Measurements from ENCODE around the gene RAPGEF1. TPM values are rescaled to one million over a fixed set of nuclear protein-coding genes. Genes with fewer than 3 reads are reported as not detected.

The RAPGEF1 gene
- total RNA-seq, 1 donor from 2014 or later = 57.9 TPM

DNA sequence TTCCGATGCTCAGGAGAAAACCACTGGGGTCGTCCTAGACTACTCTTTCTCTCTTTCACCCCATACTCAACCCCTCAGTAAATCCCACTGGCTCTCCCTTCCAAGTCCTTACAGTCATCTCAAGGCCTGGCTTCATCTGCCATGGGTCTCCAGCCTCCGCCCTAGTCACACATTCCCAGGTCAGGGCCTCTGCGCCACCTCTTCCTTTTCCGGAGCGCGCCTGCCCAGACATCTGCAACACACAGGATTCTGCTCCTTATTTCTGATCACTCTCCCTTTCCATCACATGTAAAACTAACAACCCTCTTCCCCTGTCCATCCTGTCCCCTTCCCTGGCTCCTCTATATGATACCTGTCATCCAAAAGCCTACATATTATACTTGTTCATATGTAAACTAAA lies 39.8 kb downstream of the RAPGEF1 start:
- Histone ChIP-seq H3K27me3 (no peaks in the 10 kb centered on the region), H3K36me3 (no peaks in the 10 kb centered on the region), H3K4me3 (no peak overlapping the region), H3K4me1 (peaks cover 76% of the 10 kb centered on the region), H3K9me3 (no peaks in the 10 kb centered on the region), H3K27ac (no peak overlapping the region)
- TF ChIP-seq, protein P1, sequence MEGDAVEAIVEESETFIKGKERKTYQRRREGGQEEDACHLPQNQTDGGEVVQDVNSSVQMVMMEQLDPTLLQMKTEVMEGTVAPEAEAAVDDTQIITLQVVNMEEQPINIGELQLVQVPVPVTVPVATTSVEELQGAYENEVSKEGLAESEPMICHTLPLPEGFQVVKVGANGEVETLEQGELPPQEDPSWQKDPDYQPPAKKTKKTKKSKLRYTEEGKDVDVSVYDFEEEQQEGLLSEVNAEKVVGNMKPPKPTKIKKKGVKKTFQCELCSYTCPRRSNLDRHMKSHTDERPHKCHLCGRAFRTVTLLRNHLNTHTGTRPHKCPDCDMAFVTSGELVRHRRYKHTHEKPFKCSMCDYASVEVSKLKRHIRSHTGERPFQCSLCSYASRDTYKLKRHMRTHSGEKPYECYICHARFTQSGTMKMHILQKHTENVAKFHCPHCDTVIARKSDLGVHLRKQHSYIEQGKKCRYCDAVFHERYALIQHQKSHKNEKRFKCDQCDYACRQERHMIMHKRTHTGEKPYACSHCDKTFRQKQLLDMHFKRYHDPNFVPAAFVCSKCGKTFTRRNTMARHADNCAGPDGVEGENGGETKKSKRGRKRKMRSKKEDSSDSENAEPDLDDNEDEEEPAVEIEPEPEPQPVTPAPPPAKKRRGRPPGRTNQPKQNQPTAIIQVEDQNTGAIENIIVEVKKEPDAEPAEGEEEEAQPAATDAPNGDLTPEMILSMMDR (IDR thresholded peaks at IDR 0.05) = no peak
- TF ChIP-seq POLR2AphosphoS5 (IDR thresholded peaks at IDR 0.05; ENCODE audit: insufficient read depth in 1 of 2, low read depth in 1 of 2) = no peak
- no peak for TF ChIP-seq POLR2A (IDR thresholded peaks at IDR 0.05)
- intact Hi-C loops (cut with DNase I) = no loop called here
- DNase-seq (ENCODE audit: extremely low spot score in 2 of 2) = no peak

DNA sequence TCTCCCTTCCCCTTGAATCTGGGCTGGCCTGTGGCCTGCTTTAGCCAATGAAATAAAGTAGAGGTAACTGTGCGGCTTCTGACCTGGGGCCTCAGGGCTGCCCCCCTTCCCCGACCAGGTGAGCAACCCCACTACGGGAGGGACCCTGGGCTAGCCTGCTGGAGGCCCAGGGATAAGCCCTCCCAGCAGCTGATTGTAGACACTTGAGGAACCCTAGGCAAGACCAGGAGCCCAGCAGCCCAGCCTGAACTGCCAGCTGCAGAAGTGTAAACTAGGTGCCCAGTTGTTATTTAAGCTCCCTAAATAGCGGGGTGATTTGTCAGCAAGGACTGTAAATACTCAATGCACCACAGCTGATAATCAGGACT lies 41.3 kb downstream of the RAPGEF1 start:
- Histone ChIP-seq H3K4me1 (peaks cover 63% of the 10 kb centered on the region), H3K36me3 (no peaks in the 10 kb centered on the region), H3K9me3 (no peaks in the 10 kb centered on the region), H3K27ac (peak overlapping the region; percentile 46), H3K27me3 (no peaks in the 10 kb centered on the region), H3K4me3 (no peak overlapping the region)
- peak in 1 of 2 donors; percentile 52 for DNase-seq (ENCODE audit: extremely low spot score in 2 of 2)
- intact Hi-C loops (cut with DNase I) = no loop called here
- TF ChIP-seq, protein P1 (IDR thresholded peaks at IDR 0.05) = no peak
- TF ChIP-seq POLR2A (IDR thresholded peaks at IDR 0.05) (no peak), POLR2AphosphoS5 (IDR thresholded peaks at IDR 0.05; ENCODE audit: insufficient read depth in 1 of 2, low read depth in 1 of 2) (no peak)

DNA sequence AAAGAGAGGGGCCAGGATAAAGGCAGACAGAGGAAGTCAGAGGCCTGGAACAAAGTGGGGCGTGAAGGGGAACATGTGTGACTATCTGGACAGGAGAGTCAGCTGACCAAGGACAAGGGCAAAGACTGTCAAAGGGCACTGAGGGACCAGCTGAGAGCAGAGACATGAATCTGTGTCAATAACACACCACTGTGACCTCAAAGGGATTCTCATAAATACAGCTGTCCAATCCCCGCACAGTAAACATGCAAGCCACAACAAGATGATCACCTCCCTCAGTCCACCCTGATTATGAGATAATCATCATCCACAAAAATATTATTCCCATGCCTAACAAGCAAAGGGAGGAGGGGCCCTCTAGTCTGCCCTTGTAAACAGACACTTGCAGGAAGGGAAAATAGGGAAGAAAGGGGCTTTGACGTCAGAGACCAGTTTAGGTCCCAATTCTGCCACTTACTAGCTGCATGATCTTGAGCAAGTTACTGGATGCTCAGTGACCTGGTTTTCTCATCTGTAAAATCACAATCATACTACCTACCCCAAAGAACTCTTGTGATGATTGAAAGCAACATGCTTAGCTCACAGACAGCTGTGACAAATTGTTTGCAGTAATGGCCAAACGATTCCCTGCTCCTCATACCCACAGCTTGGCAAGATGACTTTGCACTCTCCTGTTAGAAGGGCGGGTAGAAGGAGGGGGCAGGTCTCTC lies 41.8 kb downstream of the RAPGEF1 start:
- DNase-seq (ENCODE audit: extremely low spot score in 2 of 2) = peak in 1 of 2 donors; percentile 58
- Histone ChIP-seq H3K4me1 (peaks cover 63% of the 10 kb centered on the region), H3K4me3 (no peak overlapping the region), H3K36me3 (no peaks in the 10 kb centered on the region), H3K9me3 (no peaks in the 10 kb centered on the region), H3K27me3 (no peaks in the 10 kb centered on the region), H3K27ac (peak overlapping the region; percentile 46)
- intact Hi-C loops (cut with DNase I) = no loop called here
- TF ChIP-seq POLR2AphosphoS5 (IDR thresholded peaks at IDR 0.05; ENCODE audit: insufficient read depth in 1 of 2, low read depth in 1 of 2) (no peak), POLR2A (IDR thresholded peaks at IDR 0.05) (no peak)
- TF ChIP-seq, protein P1 (IDR thresholded peaks at IDR 0.05) = no peak

DNA sequence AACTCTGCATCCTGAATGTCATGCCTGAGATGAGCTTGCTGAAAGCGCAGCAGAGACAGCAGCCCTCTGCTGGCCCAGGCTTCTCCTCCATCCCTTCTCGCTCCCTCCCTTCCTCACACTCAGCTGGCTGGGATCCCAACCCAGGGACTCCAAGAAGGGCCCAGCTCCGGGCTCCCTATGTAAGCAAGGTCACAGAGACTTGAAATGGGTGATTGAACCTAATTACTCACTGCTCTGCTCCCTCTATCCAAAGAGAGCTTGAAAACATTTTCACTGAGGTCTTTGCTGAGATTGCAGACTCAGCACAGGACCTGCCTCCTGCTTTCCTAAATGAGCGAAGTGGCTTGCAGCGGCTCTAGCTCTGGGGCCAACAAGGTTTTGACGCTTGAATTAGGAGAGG lies 42.8 kb downstream of the RAPGEF1 start:
- no peaks in the 10 kb centered on the region for H3K27me3 ChIP-seq
- peak overlapping the region; percentile 46 for H3K27ac ChIP-seq
- H3K9me3 ChIP-seq = no peaks in the 10 kb centered on the region
- TF ChIP-seq, protein P1 (IDR thresholded peaks at IDR 0.05) = no peak
- peak in 1 of 2 donors; percentile 37 for TF ChIP-seq POLR2AphosphoS5 (IDR thresholded peaks at IDR 0.05; ENCODE audit: insufficient read depth in 1 of 2, low read depth in 1 of 2)
- H3K4me3 ChIP-seq = no peak overlapping the region
- intact Hi-C loops (cut with DNase I) = no loop called here
- no peak for DNase-seq (ENCODE audit: extremely low spot score in 2 of 2)
- no peaks in the 10 kb centered on the region for H3K36me3 ChIP-seq
- H3K4me1 ChIP-seq = peaks cover 66% of the 10 kb centered on the region

DNA sequence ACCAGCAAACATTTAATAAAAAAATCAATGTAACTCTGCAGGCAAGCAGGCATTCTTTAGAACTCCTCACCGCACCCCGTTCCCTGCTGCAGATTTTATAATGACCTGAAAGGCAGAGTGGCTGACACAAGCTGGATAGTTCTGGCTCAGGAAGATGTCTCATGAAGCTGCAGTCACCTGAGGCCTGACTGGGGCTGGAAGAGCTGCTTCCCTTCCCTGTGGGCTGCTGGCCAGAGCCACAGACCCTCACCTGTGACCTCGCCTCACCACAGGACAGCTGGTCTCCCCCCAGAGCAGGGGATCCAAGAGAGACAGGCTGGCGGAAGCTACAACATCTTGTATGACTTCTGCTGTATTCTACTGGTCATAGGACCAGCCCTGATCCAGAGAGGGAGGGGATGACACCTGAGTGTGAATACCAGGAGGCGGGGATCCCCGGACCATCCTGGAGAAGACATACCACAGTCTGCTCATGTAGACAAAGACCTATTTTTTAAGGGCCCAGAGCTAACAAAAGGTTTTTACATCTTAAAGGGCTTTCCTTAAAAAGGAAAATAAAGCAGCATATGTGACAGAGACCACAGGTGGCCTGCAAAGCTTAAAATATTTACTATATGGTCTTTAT lies 43.9 kb downstream of the RAPGEF1 start:
- H3K36me3 ChIP-seq = no peaks in the 10 kb centered on the region
- H3K9me3 ChIP-seq = no peaks in the 10 kb centered on the region
- peaks cover 71% of the 10 kb centered on the region for H3K4me1 ChIP-seq
- no peak for DNase-seq (ENCODE audit: extremely low spot score in 2 of 2)
- TF ChIP-seq, protein P1 (IDR thresholded peaks at IDR 0.05) = no peak
- no peak for TF ChIP-seq POLR2AphosphoS5 (IDR thresholded peaks at IDR 0.05; ENCODE audit: insufficient read depth in 1 of 2, low read depth in 1 of 2)
- TF ChIP-seq POLR2A (IDR thresholded peaks at IDR 0.05) = no peak
- no peak overlapping the region for H3K27ac ChIP-seq
- H3K27me3 ChIP-seq = no peaks in the 10 kb centered on the region
- no peak overlapping the region for H3K4me3 ChIP-seq
- intact Hi-C loops (cut with DNase I) = no loop called here

All from vagina (tissue), 2 donors.